Tibial nerve (tissue), 4 donors: Measurements from ENCODE around the gene SPOCK1. TPM values are rescaled to one million over a fixed set of nuclear protein-coding genes. Genes with fewer than 3 reads are reported as not detected.

Experiments used
- DNase-seq, 2 donors: peaks; one replicate each; pipeline ENCODE4 v3.0.0-alpha.2; 2019; ENCODE audit warnings: low spot score in 2 of 2
- H3K27ac ChIP-seq, 4 donors: fragments of 200-600 bp; sonication (generic) in 3 of 4; one replicate each; pipeline ENCODE4 v1.5.1; 2017 to 2019; ENCODE audit warnings: mild to moderate bottlenecking in 1 of 4
- H3K27me3 ChIP-seq, 2 donors: fragments of 200-600 bp; sonication (generic) in 1 of 2; one replicate each; pipeline versions ENCODE4 v1.5.1 to v1.6.0; 2017 to 2019
- H3K36me3 ChIP-seq, 3 donors: fragments of 200-600 bp; sonication (generic); one replicate each; pipeline ENCODE4 v1.5.1; 2018 to 2019
- H3K4me1 ChIP-seq, 4 donors: fragments of 200-600 bp; sonication (generic) in 3 of 4; one replicate each; pipeline ENCODE4 v1.5.1; 2017 to 2019
- H3K4me3 ChIP-seq, 4 donors: fragments of 200-600 bp; sonication (generic) in 3 of 4; one replicate each; pipeline ENCODE4 v1.5.1; 2017 to 2019; ENCODE audit warnings: mild to moderate bottlenecking in 1 of 4, moderate library complexity in 1 of 4
- H3K9me3 ChIP-seq, 4 donors: fragments of 200-600 bp; sonication (generic) in 3 of 4; one replicate each; pipeline ENCODE4 v1.5.1; 2017 to 2019
- CTCF ChIP-seq, 5 experiments: fragments of 200-600 bp in 3 of 5; fragments of 450-650 bp in 2 of 5; sonication (generic) in 3 of 5; IDR thresholded peaks; one replicate each; pipeline ENCODE4 v1.5.1; 2016 to 2019; ENCODE audit warnings: antibody characterized with exemption in 5 of 5, mild to moderate bottlenecking in 3 of 5, moderate library complexity in 2 of 5
- EP300 ChIP-seq, 2 donors: sonication (generic); formaldehyde crosslinking; IDR thresholded peaks; one replicate each; pipeline ENCODE4 v1.6.1; 2017; ENCODE audit warnings: antibody characterized with exemption in 2 of 2, mild to moderate bottlenecking in 1 of 2
- POLR2A ChIP-seq, 2 donors: fragments of 450-650 bp; IDR thresholded peaks; one replicate each; pipeline ENCODE4 v1.6.1; 2017; ENCODE audit warnings: antibody characterized with exemption in 2 of 2, mild to moderate bottlenecking in 2 of 2, moderate library complexity in 2 of 2
- WGBS, 2 donors: methylation state at CpG; one replicate each; pipeline ENCODE4 v1.1.5; 2018; 5-methylcytosine and 5-hydroxymethylcytosine counted together
- total RNA-seq, 4 donors: library from RNA; depleted of rRNA; stranded (reverse); fragments of >200 nt; gene quantifications; one replicate each; pipeline ENCODE4 v1.1.0, GENCODE V29; 2016

Gene SPOCK1
- total RNA-seq, 4 donors from 2014 or later, result 39.8 to 119 (median 73.1) TPM

DNA sequence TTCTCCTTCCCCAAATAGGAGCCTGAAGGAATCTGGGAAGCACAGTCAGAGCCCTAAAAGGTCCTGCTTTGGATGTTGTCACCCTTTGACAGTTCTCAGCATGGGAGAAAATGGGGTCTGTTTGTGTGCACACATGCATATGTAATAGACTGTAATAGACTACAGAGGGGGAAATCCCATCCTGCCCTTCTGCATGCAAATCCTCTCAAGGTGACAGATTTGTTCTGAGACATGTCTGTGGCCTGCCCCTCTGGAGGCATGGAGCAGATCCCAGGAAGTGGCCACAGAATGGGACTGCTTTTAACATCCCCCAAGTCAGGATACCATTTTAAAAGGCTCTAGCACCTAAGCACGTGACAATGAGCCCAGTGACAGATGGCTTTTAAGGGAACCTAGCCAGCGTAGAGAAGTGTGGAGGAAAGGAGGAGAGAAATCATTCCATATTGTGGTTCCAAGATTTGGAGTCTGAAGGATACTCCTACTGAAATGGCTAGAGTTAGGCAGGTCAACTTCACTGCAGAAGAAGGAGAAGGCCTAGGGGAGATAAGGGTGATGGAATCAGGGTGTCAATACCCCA, 483.5 kb downstream of the SPOCK1 start:
- TF ChIP-seq CTCF (IDR thresholded peaks at IDR 0.05) (no peak), POLR2A (IDR thresholded peaks at IDR 0.05) (no peak), EP300 (IDR thresholded peaks at IDR 0.05) (no peak)
- Histone ChIP-seq H3K27ac (no peak overlapping the region), H3K9me3 (no peaks in the 10 kb centered on the region), H3K27me3 (no peaks in the 10 kb centered on the region), H3K4me1 (no peaks in the 10 kb centered on the region), H3K4me3 (no peak overlapping the region), H3K36me3 (no peaks in the 10 kb centered on the region)
- WGBS, 2 donors, result 74 to 75% methylated on average over 2 of the region's 2 CpGs
- DNase-seq, result no peak

- H3K36me3 ChIP-seq, result no peaks in the 10 kb centered on the region
- DNase-seq, result no peak
- WGBS, 2 donors, result 69 to 78% methylated on average over 3 of the region's 3 CpGs
- no peaks in the 10 kb centered on the region for H3K4me1 ChIP-seq
- no peak overlapping the region for H3K4me3 ChIP-seq
- TF ChIP-seq POLR2A (IDR thresholded peaks at IDR 0.05), result no peak
- TF ChIP-seq CTCF (IDR thresholded peaks at IDR 0.05), result no peak
- no peak for TF ChIP-seq EP300 (IDR thresholded peaks at IDR 0.05)
- H3K27ac ChIP-seq, result no peak overlapping the region
- no peaks in the 10 kb centered on the region for H3K9me3 ChIP-seq
- no peaks in the 10 kb centered on the region for H3K27me3 ChIP-seq
These were observed 484.4 kb downstream of the SPOCK1 start for GRCh38 chr5:137014731-137015130.

DNA sequence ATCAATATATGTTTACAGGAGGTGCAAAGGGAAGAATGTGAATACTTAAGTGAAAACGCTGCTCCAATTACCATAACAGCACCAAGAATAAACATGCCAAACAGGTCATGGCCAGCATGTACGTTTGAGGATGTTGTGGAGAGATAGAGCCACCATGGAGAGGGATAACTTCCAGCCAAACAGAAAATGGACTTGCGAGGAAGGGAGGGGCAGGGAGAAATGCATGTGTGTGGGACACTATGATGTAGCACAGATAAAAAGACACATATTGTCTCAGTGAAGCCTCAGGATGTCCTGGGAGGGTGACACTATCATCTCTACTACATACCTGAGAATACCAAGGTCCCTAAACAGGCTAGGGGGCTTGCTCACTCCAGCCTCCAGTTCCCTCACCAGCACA, 488.9 kb downstream of the SPOCK1 start:
- Histone ChIP-seq H3K4me3 (no peak overlapping the region), H3K27me3 (no peaks in the 10 kb centered on the region), H3K36me3 (no peaks in the 10 kb centered on the region), H3K4me1 (no peaks in the 10 kb centered on the region), H3K9me3 (no peaks in the 10 kb centered on the region), H3K27ac (no peak overlapping the region)
- 48 to 62% methylated on average over 3 of the region's 3 CpGs for WGBS, 2 donors
- TF ChIP-seq CTCF (IDR thresholded peaks at IDR 0.05) (no peak), POLR2A (IDR thresholded peaks at IDR 0.05) (no peak), EP300 (IDR thresholded peaks at IDR 0.05) (no peak)
- no peak for DNase-seq

DNA sequence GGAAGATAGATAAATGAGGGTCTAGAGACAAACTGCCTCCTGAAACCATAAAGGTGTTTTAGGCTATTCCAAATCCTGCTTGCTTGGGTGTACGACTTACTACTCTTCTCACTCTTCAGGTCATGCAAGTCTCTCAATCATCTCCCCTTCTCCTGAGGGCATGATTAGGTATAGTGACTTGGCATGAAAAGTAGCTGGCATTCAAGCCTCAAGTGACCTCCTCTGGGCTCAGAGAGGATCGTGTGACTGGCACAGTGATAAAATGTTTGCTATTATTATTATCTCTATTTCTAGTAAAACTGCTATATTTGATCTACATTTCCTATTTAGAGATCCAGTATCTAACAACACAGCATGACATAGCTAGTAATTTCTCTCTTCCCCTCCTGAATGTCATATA, 494.8 kb downstream of the SPOCK1 start:
- no peak for DNase-seq
- Histone ChIP-seq H3K4me3 (no peak overlapping the region), H3K27ac (no peak overlapping the region), H3K9me3 (no peaks in the 10 kb centered on the region), H3K27me3 (no peaks in the 10 kb centered on the region), H3K36me3 (no peaks in the 10 kb centered on the region), H3K4me1 (no peaks in the 10 kb centered on the region)
- TF ChIP-seq POLR2A (IDR thresholded peaks at IDR 0.05) (no peak), EP300 (IDR thresholded peaks at IDR 0.05) (no peak), CTCF (IDR thresholded peaks at IDR 0.05) (no peak)
- 71 to 80% methylated on average over 2 of the region's 2 CpGs for WGBS, 2 donors

DNA sequence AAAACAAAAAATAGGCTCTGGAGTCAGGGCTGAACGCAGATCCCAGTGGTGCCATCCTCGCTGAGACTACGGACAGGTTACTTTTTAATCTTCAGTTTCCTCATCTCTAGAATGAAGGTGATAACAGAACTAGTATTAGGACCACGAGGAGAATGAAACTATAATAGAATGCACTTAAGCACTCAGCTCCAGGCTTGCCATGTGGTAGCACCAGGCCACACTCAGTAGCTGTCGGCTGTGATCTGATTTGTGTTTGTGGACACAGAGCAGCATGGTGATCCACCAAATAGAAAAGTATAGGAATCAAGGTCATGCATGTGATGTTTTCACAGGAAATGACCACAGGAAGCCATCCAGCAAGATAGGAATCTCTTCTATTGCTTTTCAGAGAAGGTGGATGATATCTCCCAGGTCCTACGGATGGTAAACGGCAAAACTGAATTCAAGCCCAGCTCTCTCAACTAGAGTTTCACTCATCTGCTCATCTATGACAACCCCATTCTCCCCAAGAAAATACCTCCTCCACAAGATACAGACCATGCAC, 498.0 kb downstream of the SPOCK1 start:
- Histone ChIP-seq H3K4me1 (no peaks in the 10 kb centered on the region), H3K36me3 (no peaks in the 10 kb centered on the region), H3K4me3 (no peak overlapping the region), H3K27ac (no peak overlapping the region), H3K27me3 (no peaks in the 10 kb centered on the region), H3K9me3 (no peaks in the 10 kb centered on the region)
- TF ChIP-seq EP300 (IDR thresholded peaks at IDR 0.05) (no peak), CTCF (IDR thresholded peaks at IDR 0.05) (no peak), POLR2A (IDR thresholded peaks at IDR 0.05) (no peak)
- no peak for DNase-seq
- 91 to 92% methylated on average over 7 of the region's 7 CpGs for WGBS, 2 donors
